ENCODE data around the gene RXRG.

GRCh38 chr1:165425621-165426020 lies 19.3 kb downstream of the RXRG start:
- TF ChIP-seq EZH2 (IDR thresholded peaks at IDR 0.05) = no peak
- TF ChIP-seq POLR2AphosphoS5 (IDR thresholded peaks at IDR 0.05; ENCODE audit: borderline replicate concordance, low read depth, low read length) = no peak

Measured in SK-N-MC (cell line).